Measurements from ENCODE around the gene ARL14.

DNA sequence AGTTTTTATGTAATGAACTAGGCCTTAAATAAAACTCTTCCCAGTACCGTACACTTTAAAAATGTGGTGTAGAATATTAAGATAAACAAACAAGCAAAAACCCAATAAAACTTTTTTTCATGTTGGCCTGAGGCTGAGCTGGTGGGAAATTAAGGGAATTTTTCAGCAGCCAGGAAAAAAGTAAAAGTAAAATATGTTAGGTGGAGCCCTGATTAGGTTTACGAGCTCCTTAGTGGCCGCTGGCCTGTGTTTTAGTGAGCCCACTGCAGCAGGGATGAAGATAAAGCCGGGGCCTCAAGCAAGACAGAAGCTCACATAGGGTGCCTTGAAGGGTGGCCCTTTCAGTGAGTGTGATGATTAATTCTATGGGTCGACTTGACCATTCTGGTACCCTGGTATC lies 16.1 kb upstream of the ARL14 start:
- TF ChIP-seq YY1 (IDR thresholded peaks at IDR 0.05; ENCODE audit: insufficient read depth, insufficient read length) (no peak), ZNF274 (IDR thresholded peaks at IDR 0.05; ENCODE audit: low read depth, low read length) (no peak)

Data from NT2/D1 (cell line).